Sigmoid colon (tissue), 4 donors: ENCODE measurements around the gene PHLDB1.

Experiments used
- CTCF ChIP-seq, 4 experiments: fragments of 450-650 bp in 3 of 4; fragments of 200-600 bp in 1 of 4; IDR thresholded peaks; one replicate each; pipeline ENCODE4 v1.5.1; 2016 to 2019; ENCODE audit warnings: antibody characterized with exemption in 4 of 4, mild to moderate bottlenecking in 3 of 4, moderate library complexity in 2 of 4
- POLR2AphosphoS5 ChIP-seq, 4 donors: sonication (generic); formaldehyde crosslinking; IDR thresholded peaks; one replicate each; pipeline ENCODE4 v1.6.1; 2017; ENCODE audit warnings: antibody characterized with exemption in 4 of 4

- TF ChIP-seq CTCF (IDR thresholded peaks at IDR 0.05) = no peak
- TF ChIP-seq POLR2AphosphoS5 (IDR thresholded peaks at IDR 0.05) = no peak
These were observed 53.4 kb downstream of the PHLDB1 start for GRCh38 chr11:118660681-118661424.
